Prostate gland (tissue), 2 donors: ENCODE measurements around the gene APAF1.

ENCODE experiments used
- CTCF ChIP-seq, 4 experiments: fragments of 200-600 bp in 2 of 4; fragments of 450-650 bp in 2 of 4; sonication (generic) in 2 of 4; IDR thresholded peaks; 1 replicate in 3 of 4; 2 replicates in 1 of 4; pipeline ENCODE4 v1.5.1; 2016 to 2019; ENCODE audit warnings: antibody characterized with exemption in 4 of 4, mild to moderate bottlenecking in 2 of 4, moderate library complexity in 2 of 4
- POLR2AphosphoS5 ChIP-seq: sonication (generic); formaldehyde crosslinking; IDR thresholded peaks from one replicate; pipeline ENCODE4 v1.6.1; 2017; ENCODE audit warnings: antibody characterized with exemption

DNA sequence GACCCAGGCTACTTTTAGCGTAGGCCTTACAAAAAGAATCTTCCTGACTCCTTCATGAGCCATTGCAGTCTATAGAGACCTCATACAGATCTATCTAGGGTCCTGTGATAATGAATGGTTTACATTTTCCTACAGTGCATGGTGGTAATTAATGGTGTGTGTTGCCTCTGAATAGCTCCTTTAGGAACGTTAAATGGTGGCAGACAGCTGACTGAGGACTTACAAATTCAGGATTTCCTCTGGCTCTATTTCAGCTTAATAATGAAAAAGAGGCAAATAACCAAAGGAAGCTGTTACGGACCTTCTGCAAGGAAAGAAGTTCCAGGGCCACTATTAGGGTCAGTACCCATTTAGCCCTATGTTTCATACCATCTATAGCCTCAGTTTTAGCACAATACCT, 5.6 kb upstream of the APAF1 start:
- TF ChIP-seq CTCF (IDR thresholded peaks at IDR 0.05) = no peak
- no peak for TF ChIP-seq POLR2AphosphoS5
